ENCODE results near the gene PLEKHM2.
"Not testable (repeated sequence)": the region's sequence is repeated elsewhere in the genome, so short reads cannot be mapped to it uniquely, and the experiment has no call there.

Gene PLEKHM2

DNA sequence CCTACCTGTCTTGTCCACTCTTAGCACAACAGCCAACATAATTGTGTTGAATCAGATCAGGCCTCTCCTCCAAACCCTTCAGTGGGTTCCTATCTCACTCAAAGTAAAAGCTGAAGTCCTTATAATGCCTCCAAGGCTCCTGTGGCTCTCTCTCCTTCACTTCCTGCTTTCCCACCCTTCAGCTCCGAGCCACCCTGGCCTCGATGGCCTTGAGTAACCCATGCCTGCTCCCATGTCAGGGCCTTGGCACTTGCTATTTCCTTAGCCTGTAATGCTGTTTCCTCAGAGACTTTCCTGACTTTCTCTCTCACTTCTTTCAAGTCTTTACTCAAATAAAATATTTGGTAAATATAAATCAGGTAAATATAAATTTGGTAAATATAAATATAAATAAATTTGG, 8.1 kb upstream of the PLEKHM2 start:
- DNase-seq (ENCODE audit: low spot score), result no peak

DNA sequence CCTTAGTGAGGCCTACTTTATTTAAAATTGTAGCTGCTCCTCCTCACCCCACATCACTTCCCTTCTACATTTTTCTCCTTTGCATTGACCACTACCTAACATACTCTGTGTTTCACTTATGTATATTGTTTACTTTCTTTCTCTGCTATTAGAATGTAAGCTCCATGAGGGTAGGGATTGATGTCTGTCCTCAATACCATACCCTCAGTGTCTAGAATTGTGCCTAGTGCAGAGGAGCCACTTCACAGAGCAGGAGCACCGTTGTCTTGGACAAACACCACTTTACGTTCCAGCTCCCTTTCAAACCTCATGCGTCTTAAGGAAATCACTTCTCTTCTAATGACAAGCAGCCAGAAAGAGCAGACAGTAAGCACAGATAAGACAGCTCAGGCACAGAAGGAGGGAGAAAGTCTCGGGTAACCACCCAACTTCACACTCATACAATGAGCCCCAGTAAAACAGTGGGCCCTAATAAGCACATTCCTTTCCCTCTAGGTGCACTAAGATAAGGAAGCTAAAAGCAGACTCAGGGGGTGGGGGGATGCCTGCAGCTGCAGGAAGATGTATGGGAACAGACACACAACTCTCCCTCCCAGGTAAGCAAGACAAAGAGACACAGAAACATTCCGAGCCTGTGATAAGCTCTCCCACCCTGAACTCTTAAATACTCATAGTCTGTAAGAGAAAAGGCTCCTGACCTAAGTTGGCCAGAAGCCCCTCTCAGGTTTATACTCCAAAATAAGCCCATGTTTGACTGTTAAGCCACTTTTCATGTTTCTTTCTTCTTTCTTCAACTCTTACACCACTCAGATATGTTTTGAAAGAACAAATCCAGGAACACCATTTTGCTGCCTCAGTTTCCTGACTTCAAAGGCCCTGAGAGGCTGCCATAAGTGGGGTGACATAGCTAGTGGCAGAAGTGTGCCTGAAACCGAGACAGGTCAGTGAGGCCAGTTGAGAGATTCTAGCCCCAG, 7.1 kb upstream of the PLEKHM2 start:
- no peak for DNase-seq (ENCODE audit: low spot score)

DNA sequence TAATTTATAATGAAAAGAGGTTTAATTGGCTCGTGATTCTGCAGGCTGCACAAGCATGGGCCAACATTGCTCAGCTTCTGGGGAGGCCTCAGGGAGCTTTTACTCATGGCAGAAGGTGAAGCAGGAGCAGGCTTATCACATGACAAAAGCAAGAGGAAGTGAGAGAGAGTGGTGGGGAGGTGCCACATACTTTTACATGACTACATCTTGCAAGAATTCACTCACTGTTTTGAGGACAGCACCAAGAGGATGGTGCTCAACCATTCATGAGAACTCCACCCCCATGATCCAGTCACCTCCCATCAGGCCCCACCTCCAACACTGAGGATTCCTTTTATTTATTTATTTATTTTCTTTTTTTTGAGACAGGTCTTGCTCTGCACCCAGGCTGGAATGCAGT, 5.5 kb upstream of the PLEKHM2 start:
- DNase-seq (ENCODE audit: low spot score), result peak; percentile 98

DNA sequence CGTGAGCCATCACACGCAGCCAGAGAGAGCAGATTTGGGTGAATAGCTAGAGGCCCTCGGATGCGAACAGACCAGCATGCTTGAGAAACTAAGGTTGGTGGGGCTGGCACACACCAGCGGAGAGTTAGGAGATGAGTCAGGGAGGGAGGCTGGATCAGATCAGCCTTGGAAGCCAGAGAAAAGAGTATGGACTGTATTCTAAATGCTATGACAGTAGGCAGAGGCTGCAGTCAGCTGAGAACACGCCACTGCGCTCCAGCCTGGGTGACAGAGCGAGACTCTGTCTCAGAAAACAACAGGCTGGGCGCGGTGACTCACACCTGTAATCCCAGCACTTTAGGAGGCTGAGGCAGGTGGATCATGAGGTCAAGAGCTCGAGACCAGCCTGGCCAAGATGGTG, 4.0 kb upstream of the PLEKHM2 start:
- DNase-seq (ENCODE audit: low spot score), result peak; percentile 85

DNA sequence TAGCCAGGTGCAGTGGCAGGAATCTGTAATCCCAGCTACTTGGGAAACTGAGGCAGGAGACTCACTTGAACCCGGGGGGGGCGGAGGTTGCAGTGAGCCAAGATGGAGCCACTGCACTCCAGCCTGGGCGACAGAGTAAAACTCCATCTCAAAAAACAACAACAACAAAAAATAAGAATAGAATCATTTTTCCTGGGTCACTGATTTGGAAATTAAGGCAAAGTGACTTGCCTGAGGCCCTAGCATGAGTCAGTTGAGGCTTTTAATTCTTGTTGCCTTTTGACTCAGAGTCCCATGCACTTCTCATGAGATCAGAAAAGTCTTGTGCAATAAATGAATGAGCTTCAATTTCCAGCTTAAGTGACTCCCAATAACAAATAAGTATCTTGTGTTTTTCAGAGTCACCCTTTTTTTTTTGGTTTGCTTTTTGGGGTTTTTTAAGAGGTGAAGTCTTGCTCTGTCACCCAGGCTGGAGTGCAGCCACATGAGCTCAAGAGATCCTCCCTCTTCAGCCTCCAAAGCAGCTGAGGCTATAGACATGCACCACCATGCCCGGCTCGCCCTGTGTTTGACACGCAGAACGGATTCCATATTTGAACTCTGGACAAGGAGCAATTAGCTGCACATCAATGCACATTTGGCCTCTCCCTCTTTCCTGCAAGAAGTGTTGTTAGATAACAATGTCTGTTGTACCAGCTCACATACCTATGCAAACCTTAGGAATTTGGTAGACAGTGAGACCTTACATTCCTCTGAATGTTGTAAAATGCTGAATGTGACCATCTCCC, 3.4 kb upstream of the PLEKHM2 start:
- DNase-seq (ENCODE audit: low spot score), result peak; percentile 91

DNA sequence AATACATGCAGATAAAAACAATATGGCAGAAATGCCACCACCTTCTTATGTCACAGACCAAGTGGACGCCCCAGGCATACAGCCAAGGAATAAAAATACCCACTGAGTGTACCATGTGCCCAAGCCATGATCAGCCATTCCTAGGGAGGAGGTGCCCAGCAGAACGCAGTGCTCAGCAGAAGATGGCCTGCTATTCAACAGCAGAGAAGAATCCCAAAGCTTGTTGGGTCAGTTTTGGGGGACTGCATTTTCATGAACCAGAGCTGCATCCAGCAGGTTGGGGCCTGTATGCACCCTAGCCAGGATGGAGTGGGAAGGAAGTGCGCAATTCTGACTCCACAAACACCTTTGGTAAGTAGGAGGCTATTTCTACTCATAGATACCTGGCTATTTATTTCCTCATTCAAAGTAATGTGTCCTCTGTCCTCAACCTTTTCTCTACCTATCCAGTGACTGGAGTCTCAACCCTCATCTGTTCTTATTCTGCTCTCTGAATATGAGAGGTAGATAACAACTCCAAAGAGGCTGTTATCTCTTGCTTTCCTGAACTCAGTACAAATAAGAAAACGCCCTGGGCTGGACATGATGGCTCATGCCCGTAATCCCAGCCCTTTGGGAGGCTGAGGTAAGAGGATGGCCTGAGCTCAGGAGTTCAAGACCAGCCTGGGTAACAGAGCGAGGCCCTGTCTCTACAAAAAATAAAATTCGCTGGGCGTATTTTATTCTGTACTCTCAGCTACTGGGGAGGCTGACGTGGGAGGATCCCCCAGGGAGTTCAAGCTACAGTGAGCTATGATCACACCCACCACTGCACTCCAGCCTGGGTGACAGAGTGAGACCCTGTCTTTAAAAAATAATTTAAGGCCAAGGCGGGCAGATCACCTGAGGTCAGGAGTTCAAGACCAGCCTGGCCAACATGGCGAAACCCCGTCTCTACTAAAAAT, 2.5 kb upstream of the PLEKHM2 start:
- DNase-seq (ENCODE audit: low spot score), result no peak

DNA sequence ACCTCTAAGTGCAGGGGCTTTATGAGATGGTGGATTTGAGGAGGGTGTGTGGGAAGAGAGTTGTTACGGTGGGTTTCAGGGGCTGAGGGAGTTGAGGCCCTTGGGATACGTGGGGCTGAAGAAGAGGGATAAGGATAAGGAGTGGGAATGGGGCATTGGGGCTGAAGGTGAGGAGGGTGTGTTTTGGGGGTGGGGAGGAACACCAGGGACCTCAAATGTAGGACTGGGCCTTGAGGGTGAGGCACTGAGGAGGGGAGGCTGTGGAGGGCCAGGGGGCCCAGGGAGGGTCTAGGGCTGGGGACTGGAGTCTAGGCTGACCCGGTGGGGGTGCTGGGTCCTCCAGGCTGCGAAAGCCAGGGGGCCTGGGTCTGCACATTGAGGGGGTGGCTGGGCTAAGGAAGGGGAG, 1.2 kb upstream of the PLEKHM2 start:
- DNase-seq (ENCODE audit: low spot score), result no peak

DNA sequence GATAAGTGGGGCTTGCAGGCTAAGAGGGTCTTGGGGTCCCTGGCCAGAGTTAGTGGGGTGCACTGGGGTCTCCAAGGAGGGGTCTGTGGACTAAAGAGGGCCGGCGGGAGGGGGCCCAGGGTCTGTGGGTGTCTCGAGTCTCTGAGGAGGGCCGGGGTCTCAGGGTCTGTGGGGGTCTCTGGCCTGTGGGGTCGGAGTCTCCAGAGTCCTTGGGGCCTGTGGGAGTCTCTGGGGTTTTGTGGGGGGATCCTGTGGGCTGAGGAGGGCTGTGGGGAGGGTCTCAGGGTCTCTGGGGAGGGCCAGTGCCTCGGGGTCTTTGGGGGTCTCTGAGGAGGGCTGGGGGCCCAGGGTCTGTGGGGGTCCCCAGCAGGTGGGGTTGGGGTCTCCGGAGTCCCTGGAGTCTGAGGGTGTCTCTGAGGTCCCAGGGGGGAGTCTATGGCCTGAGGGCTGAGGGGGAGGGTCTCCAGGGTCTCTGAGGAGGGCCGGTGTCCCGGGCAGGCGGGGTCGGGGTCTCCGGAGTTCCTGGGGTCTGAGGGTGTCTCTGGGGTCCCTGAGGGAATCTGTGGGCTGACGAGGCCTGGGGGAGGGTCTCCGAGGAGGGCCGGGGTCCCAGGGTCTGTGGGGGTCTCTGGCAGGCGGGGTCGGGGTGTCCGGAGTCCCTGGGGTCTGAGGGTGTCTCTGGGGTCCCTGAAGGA, 628 bp upstream of the PLEKHM2 start:
- no peak for DNase-seq (ENCODE audit: low spot score)

DNA sequence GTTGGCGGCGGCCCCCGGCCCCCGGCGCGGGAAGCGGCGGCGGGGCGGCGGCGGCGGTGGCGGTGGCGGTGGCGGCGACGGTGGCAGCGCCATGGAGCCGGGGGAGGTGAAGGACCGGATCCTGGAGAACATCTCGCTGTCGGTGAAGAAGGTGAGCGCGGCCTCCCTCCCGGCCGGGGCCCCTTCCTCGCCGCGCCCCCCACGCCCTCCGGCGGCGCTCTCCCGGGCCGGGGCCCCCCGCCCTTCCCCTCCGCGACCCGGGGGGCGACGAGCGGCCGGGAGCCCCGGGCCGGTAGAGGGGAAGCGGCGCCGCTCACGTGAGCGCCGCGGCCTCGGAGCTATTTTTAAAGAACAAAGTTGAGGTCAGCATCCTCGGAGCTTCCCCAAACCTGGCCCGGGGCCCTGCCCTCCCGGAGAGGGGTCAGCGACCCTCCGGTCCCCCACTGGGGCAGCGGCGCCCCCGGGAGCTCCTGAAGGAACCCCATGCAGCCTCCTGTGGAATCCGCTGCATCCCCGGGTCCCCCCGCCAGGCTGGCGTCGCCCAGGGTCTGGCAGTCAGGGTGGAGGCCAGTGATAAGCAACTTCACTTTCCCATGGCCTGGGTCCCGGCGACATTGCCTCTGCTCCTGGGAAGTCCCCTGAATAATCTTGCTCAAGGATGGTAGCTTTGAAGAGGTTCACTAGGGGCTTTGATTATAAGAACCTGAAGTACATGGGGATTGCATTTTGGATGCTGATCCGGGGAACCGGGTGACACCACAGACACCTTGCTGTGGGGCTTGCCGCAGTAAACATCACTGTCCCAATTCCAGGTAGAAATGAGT, 560 bp downstream of the PLEKHM2 start:
- peak; percentile 34 for DNase-seq (ENCODE audit: low spot score)

DNA sequence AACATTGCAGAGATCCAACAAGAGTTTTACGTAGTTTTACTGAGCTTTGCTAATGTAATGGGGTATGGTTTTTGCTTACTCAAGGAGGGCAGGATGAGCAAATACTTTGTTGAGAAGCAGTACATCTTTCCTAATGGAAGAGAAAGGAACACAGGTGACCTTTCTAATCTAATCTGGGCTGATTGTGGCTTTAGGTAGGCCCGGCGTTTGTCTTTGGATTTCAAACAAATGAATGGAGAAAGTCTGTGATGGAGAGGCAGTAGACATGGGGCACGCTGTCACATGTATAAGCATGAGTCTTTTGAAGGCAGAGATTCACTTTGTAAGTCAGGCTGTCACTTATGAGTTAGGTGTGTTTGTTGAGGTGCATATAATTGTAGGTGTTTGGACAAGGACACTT, 1.7 kb downstream of the PLEKHM2 start:
- DNase-seq (ENCODE audit: low spot score), result no peak

DNA sequence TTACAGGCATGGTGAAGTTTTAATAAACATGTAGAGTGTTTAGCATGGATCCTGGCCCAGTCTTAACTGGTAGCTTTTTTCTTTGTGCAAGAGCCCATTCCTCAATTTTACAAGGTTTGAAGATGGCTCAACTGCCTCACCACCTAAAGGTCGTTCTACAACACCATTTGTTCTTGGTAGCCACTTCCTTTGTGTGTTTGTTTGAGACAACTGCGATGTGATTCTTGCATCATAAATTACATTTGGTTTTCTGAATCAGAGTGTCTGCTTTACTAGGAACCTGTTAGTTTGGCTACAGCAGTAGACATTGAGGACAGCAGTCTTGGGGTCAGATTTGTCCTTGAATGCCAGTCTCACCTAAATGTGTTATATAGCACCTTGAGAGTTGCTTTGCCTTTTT, 3.3 kb downstream of the PLEKHM2 start:
- no peak for DNase-seq (ENCODE audit: low spot score)

DNA sequence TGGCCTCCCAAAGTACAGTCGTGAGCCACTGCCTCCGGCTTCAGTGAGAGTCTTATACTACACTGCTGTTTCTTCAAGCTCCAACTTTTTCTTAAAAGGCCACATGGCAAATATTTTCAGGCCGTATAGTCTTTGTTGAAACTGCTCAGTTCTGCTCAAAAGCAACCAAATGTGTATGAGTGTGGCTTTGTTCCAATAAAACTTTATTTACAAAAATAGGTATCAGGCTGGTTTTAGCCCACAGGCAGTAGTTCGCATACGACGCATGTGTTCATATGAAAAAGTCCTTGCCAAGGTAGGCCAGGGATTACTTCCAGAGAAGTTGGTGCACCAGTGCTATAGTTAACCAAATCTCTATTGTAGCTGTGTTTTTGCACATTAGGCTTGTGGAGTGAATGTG, 6.2 kb downstream of the PLEKHM2 start:
- no peak for DNase-seq (ENCODE audit: low spot score)

DNA sequence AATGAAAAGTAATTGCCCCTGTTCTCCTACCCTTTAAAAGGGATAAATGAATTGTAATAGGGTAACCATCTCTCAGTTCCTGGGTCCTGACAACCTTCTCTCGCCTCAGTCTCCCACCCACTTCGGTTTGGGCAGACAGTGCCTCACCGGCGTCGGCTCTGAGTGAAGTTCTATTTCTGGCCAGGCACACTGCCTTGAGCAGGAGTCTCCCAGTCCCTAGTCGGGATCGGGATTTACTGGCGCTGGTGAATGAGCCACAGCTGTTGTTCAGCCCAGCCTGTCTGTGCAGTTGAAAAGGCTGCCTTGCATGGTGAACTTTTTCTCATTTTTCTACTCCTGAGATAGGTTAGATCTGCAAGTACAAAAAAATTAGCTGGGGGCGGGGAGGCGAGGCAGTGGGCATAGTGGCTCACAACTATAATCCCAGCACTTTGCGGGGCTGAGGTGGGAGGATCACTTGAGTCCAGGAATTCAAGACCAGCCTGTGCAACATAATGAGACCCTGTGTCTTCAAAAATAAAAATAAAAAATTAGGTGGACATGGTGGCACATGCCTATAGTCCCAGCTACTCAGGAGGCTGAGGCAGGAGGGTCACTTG, 7.4 kb downstream of the PLEKHM2 start:
- DNase-seq (ENCODE audit: low spot score), result no peak

DNA sequence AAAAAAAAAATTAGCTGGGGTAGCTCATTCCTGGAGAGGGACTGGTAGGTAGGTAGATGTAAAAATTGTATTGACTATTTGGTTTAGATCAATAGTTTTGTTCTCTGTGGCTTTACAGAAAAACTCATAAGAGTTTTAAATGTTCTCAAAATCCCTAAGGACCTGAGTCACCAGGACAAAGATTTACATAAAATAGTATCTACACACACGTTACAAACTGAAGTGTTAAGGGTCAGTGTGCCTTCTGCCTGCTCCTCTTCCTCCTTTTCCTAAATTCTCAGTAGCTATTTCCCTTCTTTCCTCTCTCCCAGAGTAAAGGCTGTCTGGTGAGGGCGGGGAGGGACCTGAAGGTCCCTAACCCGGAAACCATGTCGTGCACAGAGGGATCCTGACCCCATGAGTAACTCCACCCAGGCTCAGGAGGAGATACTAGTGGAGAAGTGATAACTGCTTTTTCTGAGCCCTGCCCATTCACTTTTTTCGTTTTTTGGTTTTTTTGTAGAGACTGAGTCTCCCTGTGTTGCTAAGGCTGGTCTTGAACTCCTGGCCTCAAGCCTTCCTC, 8.1 kb downstream of the PLEKHM2 start:
- DNase-seq (ENCODE audit: low spot score), result no peak

DNA sequence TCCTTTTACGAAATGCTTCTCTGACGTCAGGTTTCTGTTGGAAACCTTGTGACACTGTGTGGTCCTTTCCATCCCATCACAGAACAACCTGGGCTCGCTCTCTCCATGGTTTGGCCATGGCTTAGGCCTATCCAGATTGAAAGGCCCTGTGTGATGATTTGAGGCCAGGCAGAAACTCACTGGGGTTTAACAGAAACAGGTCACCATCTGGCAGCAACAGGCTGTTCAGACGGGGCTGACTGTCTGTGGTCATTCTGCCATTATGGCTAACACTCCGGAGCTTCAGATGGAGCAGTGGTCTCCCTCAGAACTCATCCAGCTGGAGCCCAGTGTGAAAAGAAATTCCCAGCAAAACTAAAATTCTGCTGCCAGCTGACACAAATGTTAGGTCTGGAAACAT, 9.3 kb downstream of the PLEKHM2 start:
- DNase-seq (ENCODE audit: low spot score), result no peak

DNA sequence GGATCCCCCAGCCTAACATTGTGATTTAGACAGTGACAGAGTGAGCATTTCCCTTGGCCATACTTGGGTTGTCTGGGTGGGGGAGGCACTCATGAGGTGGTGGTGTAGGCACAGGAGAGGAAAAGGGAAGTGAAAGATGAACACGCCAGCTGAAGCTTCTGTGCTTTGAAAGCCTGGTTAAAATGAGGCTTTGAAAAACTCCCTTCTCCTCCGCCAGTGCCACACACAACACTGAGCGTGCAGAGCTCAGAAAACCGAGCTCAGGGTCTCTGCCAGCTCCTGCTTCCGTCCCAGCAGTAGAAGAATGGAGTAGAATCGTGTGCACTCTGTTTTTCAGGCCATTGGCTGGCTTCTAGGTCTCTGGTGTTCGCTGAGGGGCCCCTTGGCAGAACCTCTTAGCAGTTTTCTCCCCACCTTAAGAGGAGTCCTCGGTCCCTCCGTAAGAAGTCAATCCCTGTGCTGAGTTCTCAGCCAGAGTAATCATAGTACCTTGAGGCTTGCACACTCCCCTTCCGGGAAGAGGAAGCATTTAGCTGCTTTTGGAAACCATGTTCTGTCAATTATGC, 12.9 kb downstream of the PLEKHM2 start:
- DNase-seq (ENCODE audit: low spot score), result no peak

DNA sequence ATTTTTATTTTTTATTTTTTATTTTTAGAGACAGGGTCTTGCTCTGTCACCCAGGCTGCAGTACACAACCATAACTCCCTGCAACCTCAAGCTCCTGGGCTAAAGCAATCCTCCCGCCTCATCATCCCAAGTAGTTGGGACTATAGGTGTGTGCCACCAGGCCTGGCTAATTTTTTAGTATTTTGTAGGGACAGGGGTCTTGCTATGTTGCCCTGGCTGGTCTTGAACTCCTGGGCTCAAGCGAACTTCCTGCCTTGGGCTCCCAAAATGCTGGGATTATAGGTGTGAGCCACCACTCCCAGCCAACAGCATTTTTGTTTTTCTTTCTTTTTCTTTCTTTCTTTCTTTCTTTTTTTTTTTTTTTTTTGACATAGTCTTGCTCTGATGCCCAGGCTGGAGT, 14.1 kb downstream of the PLEKHM2 start:
- DNase-seq (ENCODE audit: low spot score), result no peak

DNA sequence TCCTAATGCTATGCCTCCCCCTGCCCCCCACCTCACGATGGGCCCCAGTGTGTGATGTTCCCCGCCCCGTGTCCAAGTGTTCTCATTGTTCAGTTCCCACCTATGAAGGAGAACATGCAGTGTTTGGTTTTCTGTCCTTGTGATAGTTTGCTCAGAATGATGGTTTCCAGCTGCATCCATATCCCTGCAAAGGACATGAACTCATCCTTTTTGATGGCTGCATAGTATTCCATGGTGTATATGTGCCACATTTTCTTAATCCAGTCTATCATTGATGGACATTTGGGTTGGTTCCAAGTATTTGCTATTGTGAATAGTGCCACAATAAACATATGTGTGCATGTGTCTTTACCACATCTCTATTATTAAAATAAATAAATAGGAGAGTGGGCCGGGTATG, 15.2 kb downstream of the PLEKHM2 start:
- not testable (repeated sequence) for DNase-seq (ENCODE audit: low spot score)

DNA sequence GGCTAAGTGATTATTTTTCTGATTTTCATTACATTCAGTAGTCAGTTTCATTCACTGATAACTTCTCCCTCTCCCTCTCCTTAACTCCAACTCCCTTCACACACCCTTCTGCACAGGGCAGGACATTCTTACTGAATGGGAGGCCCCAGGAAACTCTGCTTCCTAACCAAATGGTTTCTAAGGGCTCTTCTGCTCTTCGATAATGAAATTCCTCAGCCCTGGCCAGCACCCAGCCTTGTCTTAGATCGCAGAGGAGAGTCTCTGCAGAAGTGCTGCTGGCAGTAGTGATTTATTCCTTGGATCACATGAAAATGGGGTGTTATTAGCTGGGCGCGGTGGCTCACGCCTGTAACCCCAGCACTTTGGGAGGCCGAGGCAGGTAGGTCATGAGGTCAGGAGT, 16.4 kb downstream of the PLEKHM2 start:
- no peak for DNase-seq (ENCODE audit: low spot score)

Measured in kidney tubule cell (primary cell).